ENCODE measurements around the gene SLC5A4. TPM values are rescaled to one million over a fixed set of nuclear protein-coding genes. Genes with fewer than 3 reads are reported as not detected.

The SLC5A4 gene
- not detected in 2 replicates for total RNA-seq

GRCh38 chr22:32255217-32255616 lies at the start of gene SLC5A4:
Gene SLC5A4, minus strand, starts transcription at chr22:32255347. Its CDS starts 18 bp downstream, at chr22:32255329.

DNA sequence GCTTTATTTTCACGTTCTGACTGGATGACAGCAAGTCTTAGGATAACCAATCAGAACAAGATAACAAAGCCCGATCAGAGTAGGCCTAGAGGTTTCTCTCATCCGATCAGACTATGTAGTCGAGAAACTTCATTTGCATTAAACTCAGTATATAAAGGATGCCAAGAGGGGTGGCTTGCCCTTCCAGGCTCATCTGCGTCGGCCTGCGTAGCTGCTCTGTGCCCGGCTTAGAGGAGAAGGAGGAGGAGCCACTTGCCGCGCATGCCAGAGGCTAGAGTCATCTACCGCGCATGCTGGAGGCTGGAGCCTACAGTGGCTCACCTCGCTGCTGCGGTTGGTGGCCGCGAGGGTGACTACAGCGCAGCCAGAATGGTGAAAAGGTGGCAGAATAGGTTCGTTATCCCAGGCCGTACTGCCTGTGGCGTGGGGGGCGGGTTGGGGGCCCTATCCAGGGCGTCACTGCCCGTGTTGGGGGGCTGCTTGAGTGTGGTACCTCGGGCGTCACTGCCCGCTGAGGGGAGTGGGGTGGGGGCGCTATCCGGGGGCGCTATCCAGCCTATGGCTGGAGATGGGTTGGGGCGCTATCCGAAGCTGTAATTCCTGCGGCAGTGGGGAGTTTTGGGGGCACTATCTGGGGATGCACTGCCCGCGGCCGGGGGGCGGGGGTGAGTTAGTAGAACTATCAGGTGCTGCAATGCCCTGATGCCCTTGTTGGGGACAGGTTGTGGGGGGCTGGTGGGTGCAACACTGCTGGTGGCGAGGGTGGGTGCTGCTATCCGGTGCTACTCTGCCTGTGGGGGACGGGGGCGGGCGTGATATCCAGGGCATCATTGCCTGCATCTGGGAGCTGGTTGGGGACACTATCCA lies 50.1 kb downstream of the SLC5A4 start, which contains the start of gene RFPL2:
TSS of gene RFPL2 (minus strand) at position 218 of the 867 bp plus-strand sequence. CDS start 2,622 bp downstream, outside the sequence.

Small RNA genes within 50 kb of the gene (small RNA-seq; reads per million reads assigned to genes)
- gene RF02171 (ENCODE audit: low replicate concordance), result not detected

Other genes with a start within 250 kb of the SLC5A4 start
- gene SLC5A1, start 212.1 kb downstream of the SLC5A4 start, total RNA-seq, result not detected in 2 replicates
- gene C22orf42, start 96.0 kb downstream of the SLC5A4 start, total RNA-seq, result not detected in 2 replicates
- gene RFPL2, start 50.3 kb downstream of the SLC5A4 start, total RNA-seq, result not detected in 2 replicates
- not detected in 2 replicates for gene RFPL3, start 102.5 kb upstream of the SLC5A4 start, total RNA-seq
- gene RTCB, start 156.9 kb upstream of the SLC5A4 start, total RNA-seq, result 136 and 151 TPM in 2 replicates
- not detected in 2 replicates for gene BPIFC, start 209.1 kb upstream of the SLC5A4 start, total RNA-seq
- 89.2 and 92.4 TPM in 2 replicates for gene FBXO7, start 219.5 kb upstream of the SLC5A4 start, total RNA-seq